Measurements from ENCODE around the gene CENPN.

Gene CENPN

GRCh38 chr16:81018496-81018895, 11.5 kb downstream of the CENPN start:
- Histone ChIP-seq H3F3A (ENCODE audit: insufficient read depth, low read length) (no peaks in the 10 kb centered on the region), H3K79me2 (ENCODE audit: low read length) (no peaks in the 10 kb centered on the region), H3K36me3 (replicated peaks; ENCODE audit: insufficient read depth, low read length) (peaks cover 4% of the 10 kb centered on the region; the same call in 1 of the 2 replicates), H3K4me2 (ENCODE audit: low read depth, low read length) (no peak overlapping the region), H3K9ac (ENCODE audit: low read length) (no peak overlapping the region), H3K9me3 (replicated peaks; ENCODE audit: insufficient read depth, low read length) (no peaks in the 10 kb centered on the region), H3K4me1 (ENCODE audit: low read length) (no peaks in the 10 kb centered on the region), H2AFZ (ENCODE audit: low read length) (no peak overlapping the region), H3K27ac (ENCODE audit: low read length) (no peak overlapping the region), H3K9me2 (replicated peaks; ENCODE audit: insufficient read depth, low read length) (no peaks in the 10 kb centered on the region), H4K20me1 (ENCODE audit: insufficient read depth, low read length) (no peaks in the 10 kb centered on the region), H3K27me3 (replicated peaks; ENCODE audit: insufficient read depth, low read length) (no peaks in the 10 kb centered on the region), H3K4me3 (ENCODE audit: low read length) (no peak overlapping the region)
- no peak for DNase-seq
- TF ChIP-seq CTCF (IDR thresholded peaks at IDR 0.05; ENCODE audit: low read length) (no peak), EZH2 (optimal IDR thresholded peaks at IDR 0.05; ENCODE audit: low read depth, low read length) (no peak), EZH2phosphoT487 (IDR thresholded peaks at IDR 0.05; ENCODE audit: low read length) (no peak)

- H3F3A ChIP-seq (ENCODE audit: insufficient read depth, low read length): no peaks in the 10 kb centered on the region
- TF ChIP-seq CTCF (IDR thresholded peaks at IDR 0.05; ENCODE audit: low read length) (no peak), EZH2 (optimal IDR thresholded peaks at IDR 0.05; ENCODE audit: low read depth, low read length) (no peak), EZH2phosphoT487 (IDR thresholded peaks at IDR 0.05; ENCODE audit: low read length) (no peak)
- H2AFZ ChIP-seq (ENCODE audit: low read length): no peak overlapping the region
- no peak overlapping the region for H3K4me2 ChIP-seq (ENCODE audit: low read depth, low read length)
- no peaks in the 10 kb centered on the region for H3K27me3 ChIP-seq (replicated peaks; ENCODE audit: insufficient read depth, low read length)
- H3K4me3 ChIP-seq (ENCODE audit: low read length): no peak overlapping the region
- H3K36me3 ChIP-seq (replicated peaks; ENCODE audit: insufficient read depth, low read length): peaks cover 4% of the 10 kb centered on the region; the same call in 1 of the 2 replicates
- no peaks in the 10 kb centered on the region for H3K79me2 ChIP-seq (ENCODE audit: low read length)
- no peaks in the 10 kb centered on the region for H4K20me1 ChIP-seq (ENCODE audit: insufficient read depth, low read length)
- H3K9ac ChIP-seq (ENCODE audit: low read length): no peak overlapping the region
- DNase-seq: no peak
- no peaks in the 10 kb centered on the region for H3K4me1 ChIP-seq (ENCODE audit: low read length)
- no peak overlapping the region for H3K27ac ChIP-seq (ENCODE audit: low read length)
- no peaks in the 10 kb centered on the region for H3K9me3 ChIP-seq (replicated peaks; ENCODE audit: insufficient read depth, low read length)
- H3K9me2 ChIP-seq (replicated peaks; ENCODE audit: insufficient read depth, low read length): no peaks in the 10 kb centered on the region
These were observed 19.4 kb downstream of the CENPN start for GRCh38 chr16:81026429-81026828.

- H3K27me3 ChIP-seq (replicated peaks; ENCODE audit: insufficient read depth, low read length): no peaks in the 10 kb centered on the region
- H3K4me3 ChIP-seq (ENCODE audit: low read length): no peak overlapping the region
- H3K79me2 ChIP-seq (ENCODE audit: low read length): no peaks in the 10 kb centered on the region
- no peak overlapping the region for H3K4me2 ChIP-seq (ENCODE audit: low read depth, low read length)
- no peak overlapping the region for H3K9ac ChIP-seq (ENCODE audit: low read length)
- no peaks in the 10 kb centered on the region for H3K36me3 ChIP-seq (replicated peaks; ENCODE audit: insufficient read depth, low read length)
- H3K9me2 ChIP-seq (replicated peaks; ENCODE audit: insufficient read depth, low read length): no peaks in the 10 kb centered on the region
- no peaks in the 10 kb centered on the region for H3K4me1 ChIP-seq (ENCODE audit: low read length)
- no peak for TF ChIP-seq EZH2phosphoT487 (IDR thresholded peaks at IDR 0.05; ENCODE audit: low read length)
- TF ChIP-seq EZH2 (optimal IDR thresholded peaks at IDR 0.05; ENCODE audit: low read depth, low read length): no peak
- no peak for TF ChIP-seq CTCF (IDR thresholded peaks at IDR 0.05; ENCODE audit: low read length)
- H3F3A ChIP-seq (ENCODE audit: insufficient read depth, low read length): no peaks in the 10 kb centered on the region
- no peak for DNase-seq
- H2AFZ ChIP-seq (ENCODE audit: low read length): no peak overlapping the region
- no peaks in the 10 kb centered on the region for H4K20me1 ChIP-seq (ENCODE audit: insufficient read depth, low read length)
- H3K9me3 ChIP-seq (replicated peaks; ENCODE audit: insufficient read depth, low read length): no peaks in the 10 kb centered on the region
- H3K27ac ChIP-seq (ENCODE audit: low read length): no peak overlapping the region
These were observed 23.1 kb downstream of the CENPN start for GRCh38 chr16:81029930-81030604.
